HG02642 (cell line): ENCODE results near the gene CYP1A1.
"Not testable (repeated sequence)": the region's sequence is repeated elsewhere in the genome, so short reads cannot be mapped to it uniquely, and the experiment has no call there.

ENCODE experiments used
- ATAC-seq: cut with Tn5 transposase; IDR thresholded peaks from one replicate; pipeline ENCODE4 v1.9.1; 2021; ENCODE audit warnings: mild to moderate bottlenecking; ENCODE audit not compliant: unreplicated experiment, poor library complexity

CYP1A1 gene

DNA sequence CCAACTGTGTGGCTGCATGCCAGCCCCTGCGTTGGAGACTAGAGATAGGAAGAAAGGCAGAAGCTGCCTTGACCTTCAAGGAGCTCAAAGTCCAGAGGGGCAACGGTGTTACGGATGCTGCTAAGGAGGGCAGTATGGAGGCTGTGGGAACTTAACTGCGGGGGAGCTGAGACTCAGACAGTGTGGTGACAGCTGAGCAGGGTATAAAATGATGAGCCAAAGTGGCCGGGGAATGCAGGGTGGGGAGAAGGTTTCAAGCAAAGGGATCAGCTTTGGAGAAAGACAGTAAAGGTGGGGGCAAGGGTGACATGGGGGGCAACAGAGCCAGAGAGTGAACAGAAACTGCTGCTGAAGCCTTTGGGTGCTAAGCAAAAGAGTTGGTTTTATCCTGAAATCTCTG lies 17.1 kb upstream of the CYP1A1 start:
- no peak for ATAC-seq

DNA sequence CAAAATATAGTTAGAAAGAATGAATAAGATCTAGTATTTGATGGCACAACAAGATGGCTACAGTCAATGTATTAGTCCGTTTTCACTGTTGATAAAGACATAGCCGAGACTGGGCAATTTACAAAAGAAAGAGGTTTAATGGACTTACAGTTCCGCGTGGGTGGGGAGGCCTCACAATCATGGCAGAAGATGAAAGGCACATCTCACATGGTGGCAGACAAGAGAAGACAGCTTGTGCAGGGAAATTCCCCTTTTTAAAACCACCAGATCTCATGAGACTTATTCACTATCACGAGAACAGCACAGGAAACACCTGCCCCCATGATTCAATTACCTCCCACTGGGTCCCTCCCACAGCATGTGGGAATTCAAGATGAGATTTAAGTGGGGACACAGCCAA lies 12.9 kb upstream of the CYP1A1 start:
- not testable (repeated sequence) for ATAC-seq

DNA sequence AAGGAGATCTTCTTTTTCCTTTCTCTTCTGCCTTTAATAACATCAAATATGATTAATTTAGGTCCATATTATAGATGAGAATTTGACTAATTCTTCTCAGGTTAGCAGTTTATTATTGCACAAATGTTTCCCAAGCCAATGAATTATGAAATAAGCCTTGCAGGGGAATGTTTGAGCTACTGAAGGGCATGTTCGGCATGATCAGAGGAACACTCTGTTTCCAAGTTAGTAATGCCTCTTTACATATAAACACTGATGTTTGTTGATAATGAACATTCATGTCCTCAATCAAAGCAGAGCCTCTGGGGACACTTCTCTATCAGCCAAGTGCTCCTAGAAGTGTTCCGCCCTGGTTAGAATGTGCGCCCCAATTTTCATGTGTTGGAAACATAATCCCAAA lies 10.0 kb upstream of the CYP1A1 start:
- ATAC-seq: no peak

DNA sequence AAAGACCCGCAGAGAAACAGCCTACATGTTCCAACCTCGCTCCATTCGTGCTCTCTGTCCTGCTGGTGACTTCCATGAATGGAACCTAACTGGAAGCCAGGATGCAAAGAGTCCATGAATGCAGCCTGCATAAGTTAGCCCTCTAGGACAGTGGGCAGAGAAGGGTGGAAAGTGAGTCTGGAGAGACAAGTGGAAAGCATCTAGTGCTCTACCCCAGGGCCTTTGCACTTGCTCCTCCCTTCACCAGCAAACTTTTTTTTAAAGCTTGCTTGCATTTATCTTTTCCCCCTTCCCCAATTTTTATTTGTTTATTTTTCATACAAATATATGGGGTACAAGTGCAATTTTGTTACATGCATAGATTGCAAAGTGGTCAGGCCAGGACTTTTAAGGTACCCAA lies 7.9 kb upstream of the CYP1A1 start:
- no peak for ATAC-seq

DNA sequence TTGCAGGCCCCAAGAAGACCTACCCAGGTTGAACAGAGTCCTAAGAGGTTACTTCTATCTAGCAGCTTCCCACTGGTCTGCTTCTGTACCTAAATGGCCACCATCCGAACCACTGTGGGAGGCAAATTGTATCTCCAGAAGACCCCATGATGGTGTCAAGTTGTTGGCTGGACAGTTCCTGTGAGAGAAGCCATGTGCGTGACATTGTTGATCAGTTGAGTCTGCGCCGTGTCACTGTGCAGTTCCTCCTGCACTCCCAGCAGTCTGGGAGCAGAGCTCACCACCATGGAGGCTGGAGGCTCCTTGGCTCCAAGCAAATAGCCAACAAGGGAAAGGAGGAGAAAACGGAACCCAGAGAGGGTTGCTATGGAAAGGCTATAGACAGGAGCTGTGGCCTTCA lies 7.5 kb upstream of the CYP1A1 start:
- ATAC-seq: no peak

DNA sequence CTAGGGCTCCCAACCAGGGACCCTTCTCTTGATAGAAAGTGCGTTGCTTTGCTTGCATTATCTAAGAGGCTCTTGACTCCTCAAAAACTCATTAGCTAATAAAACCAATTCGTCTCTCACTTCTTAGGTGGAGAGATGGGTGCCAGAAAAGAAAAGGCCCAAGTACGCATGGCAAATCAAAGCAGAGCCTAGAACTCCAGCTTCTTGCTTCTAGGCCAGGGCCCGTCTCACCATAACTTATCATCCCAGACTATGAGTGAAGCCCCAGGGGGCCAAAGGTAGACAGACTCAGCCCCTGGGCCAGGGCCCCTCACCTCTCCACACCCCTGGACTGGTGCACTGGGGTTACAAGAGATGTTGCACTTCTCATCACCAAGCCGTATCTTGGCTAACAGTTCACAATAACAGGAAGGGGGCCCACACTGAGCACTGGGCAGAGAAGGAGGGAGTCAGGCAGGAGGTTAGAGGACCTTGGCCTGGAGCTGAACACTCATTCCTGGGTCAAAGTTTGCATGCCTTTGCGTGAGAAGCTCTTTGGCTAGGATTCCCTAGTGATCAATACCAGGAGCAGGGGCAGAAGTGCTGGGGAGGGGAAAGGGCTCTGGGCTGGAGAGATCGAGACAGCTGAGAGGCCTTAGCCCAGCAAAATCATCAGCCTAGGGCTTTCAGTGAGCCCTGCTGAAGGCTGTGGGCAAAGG lies 5.4 kb upstream of the CYP1A1 start:
- ATAC-seq: no peak

DNA sequence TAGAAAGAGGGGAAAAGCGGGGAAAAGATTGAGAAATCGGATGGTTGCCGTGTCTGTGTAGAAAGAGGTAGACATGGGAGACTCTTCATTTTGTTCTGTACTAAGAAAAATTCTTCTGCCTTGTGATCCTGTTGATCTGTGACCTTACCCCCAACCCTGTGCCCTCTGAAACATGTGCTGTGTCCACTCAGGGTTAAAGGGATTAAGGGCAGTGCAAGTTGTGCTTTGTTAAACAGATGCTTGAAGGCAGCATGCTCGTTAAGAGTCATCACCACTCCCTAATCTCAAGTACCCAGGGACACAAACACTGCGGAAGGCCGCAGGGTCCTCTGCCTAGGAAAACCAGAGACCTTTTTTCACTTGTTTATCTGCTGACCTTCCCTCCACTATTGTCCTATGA lies 4.0 kb upstream of the CYP1A1 start:
- ATAC-seq: not testable (repeated sequence)

DNA sequence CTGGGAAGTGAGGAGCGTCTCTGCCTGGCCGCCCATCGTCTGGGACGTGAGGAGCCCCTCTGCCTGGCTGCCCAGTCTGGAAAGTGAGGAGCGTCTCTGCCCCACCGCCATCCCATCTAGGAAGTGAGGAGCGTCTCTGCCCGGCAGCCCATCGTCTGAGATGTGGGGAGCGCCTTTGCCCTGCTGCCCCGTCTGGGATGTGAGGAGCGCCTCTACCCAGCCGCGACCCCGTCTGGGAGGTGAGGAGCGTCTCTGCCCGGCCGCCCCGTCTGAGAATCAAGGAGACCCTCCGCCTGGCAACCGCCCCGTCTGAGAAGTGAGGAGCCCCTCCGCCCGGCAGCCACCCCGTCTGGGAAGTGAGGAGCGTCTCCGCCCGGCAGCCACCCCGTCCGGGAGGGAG lies 3.4 kb upstream of the CYP1A1 start:
- ATAC-seq: not testable (repeated sequence)

DNA sequence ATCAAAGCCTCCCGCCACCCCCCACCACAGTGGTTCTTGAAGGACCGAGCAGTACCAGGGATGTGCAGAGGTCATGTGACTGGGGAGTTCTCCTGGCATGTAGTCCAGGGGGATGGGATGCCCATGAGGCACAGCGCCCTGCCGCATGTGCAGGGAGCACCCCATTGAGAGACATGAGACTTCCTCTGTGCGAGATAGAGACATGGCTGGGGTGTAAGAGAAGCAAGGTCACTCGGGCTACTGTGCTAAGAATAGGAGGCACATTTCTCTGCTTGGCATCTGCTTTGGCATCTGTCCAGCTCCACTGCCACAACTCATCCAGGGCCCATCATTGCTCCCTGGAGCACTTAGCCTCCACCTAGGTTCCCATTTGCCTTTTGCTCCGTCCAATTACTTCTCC lies 2.4 kb upstream of the CYP1A1 start:
- ATAC-seq: no peak

DNA sequence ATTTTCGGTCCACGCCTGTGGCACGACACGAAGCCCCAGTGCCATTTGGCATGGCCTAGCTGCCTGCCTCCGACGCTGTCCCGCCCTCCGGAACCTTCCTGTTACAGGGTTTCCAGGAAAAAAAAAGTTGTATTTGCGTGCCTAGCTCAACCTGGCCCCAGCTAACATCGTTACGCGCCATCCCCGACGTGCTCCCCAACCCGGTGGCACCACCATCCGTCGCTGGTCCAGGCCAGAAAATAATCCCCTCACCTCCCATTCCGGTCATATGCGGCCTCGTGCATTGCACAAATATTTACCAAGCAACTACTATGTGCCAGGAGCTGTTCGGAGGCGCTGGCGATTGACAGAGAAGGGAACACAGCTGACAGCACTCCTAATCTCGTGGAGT lies 1.4 kb upstream of the CYP1A1 start:
- no peak for ATAC-seq

DNA sequence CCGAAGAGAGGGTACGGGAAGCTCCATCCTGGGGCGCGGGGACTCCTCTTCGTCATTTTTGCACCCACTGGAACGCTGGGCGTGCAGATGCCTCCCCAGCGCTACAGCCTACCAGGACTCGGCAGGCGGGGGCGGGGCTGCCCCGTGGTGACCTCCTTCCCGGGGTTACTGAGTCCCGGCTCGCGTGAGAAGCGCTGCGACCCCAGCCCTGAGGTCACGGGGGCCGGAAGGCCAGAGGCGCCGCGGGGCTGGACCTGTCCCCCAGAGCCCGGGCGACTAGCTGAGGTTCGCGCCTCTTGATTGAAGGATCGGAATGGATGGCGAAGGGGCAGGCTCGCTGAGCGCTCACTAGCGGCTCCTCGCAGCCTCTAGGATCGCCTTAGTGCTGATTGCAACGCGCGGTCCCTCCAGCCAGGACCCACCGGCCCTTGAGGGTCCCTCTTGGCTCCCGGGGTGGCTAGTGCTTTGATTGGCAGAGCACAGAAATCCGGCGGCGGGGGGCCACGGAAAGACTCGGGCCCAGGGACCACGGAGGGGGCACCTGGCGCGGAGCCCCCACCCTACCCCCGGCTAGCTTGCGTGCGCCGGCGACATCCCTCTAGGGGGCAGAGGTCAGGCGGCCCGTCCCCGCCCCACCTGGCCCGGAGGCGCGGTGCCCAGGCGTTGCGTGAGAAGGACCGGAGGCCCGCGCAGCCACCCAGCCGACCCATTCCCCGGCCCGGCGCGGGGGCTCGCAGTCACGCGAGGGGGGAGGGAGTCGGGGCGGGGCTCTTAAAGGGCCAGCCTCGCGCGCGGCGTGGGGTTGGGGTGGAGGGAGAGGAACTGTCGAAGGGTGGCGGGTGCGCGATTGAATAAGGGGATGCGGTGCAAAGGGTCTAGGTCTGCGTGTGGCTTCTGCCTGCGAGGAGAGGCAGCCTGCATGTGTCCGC lies 781 bp upstream of the CYP1A1 start:
- ATAC-seq: no peak

DNA sequence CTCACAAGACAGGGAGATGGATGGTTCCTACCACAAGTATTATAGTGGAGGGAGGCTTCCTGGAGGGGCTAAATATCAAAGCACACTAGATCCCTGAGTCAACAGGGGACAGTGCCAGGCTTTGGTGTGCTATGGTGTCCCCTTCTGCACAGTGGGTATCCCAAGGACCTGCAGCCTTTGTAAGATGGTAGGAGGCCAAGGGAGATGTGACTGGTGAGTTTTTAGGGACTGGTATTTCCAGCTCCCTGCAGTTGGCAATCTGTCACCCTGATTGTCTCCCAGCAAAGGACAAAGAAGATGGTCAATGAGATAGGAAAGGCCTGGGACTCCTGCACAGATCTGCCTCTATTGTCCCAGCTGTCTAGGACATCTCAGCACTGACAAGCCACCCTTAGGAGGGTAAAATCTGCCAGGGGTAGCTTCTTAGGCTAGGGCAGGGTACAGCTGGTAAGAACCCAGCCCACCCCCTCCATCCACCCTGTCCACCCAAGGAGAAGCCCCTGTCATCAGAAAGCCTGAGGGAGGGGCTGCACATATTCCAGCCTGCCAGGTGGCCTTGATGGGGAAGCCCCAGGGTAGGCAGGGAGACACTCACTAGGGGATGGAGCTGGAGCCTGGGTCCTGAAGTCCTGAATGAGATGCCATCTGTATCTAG lies 631 bp downstream of the CYP1A1 start:
- no peak for ATAC-seq

DNA sequence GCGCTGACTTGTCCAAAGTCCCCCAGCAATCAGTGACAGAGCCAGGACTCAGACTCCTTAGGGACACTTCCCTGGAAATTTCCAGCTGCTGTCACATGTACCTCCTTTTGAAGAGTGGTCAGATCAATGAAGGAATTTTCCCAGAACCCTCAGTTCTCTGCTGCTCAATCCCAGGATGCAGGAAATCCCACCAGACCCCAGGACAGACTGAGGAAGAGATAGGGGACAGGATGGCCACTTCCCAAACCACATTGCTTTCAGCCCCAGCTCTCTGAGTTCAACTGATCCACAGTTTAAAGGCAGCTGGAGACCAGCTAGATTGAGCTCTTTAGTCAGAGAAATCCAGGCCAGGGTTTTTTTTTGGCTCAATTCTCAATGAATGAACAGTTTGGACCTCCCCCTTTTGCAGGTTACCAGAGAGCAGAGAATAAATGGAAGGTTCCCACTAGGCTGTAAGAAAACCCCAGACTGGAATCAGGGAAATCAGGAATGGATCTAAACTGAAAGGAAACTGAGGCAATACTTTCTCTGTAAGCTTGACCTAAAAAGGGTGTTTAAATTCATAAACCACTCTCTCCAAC lies 1.5 kb downstream of the CYP1A1 start:
- ATAC-seq: no peak

DNA sequence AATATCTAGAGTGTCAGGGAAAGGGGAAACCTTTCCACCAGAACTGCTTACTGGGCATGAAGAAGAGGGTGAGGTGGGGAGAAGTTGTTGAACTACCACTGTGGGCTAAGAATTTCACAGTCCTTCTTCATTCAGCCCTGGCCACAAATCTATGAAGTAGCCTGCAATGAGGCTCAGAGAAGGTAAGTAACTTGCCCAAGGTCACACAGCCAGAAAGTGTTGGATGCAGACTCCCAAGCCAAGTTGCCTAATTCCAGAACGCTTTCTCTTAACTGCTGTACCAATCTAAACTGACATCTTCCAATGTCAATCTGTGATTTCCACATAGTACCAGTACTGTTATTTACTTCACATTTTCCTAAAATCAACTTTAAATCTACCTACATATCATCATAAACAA lies 2.1 kb downstream of the CYP1A1 start:
- no peak for ATAC-seq

DNA sequence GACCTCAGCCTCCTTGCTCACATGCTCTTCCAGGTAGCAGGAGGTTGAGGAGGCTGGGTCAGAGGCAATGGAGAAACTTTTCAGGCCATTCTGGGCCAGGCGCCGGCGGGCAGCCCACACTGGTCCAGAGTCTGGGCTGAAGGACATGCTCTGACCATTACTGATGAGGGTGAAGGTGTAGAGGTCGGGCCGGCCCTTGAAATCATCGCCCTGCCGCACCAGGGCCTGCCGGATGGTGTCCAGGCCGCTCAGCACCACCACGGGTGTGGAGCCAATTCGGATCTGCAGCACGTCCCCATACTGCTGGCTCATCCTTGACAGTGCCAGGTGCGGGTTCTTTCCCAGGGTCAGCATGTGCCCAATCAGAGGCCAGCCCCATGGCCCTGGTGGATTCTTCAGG lies 2.7 kb downstream of the CYP1A1 start:
- no peak for ATAC-seq

DNA sequence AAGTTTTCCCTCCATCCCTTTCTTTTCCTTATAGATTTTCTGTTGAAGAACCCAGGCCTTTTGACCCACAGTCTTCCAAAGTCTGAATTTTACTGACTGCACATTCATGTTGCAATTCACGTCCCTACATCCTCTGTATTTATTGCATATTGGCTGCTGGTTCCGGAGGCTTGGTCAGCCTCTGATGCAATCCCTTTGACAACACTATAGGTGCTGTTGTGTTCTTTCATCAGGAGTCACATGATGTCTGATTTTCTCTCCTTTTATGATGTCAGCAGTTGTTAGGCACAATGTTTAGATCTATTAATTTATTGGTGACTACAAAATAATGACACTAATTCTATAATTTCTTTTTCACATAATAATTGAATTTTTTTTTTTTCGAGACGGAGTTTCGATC lies 8.7 kb downstream of the CYP1A1 start:
- ATAC-seq: no peak

DNA sequence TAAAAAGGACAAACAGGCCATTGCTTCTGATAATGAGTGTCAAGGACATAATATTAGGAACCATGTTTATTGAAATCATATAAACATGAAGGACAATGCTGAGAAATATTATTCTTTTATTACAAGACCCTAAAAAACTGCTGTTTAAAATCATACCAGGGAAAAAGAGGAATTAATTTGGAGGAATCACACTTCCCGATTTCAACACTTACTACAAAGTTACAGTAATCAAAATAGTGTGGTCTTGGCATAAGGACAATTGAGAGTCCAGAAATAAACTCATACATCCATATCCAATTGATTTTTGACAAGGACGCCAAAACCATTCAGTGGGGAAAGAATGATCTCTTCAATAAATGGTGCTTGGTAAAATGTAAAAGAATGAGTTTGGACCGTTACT lies 13.0 kb downstream of the CYP1A1 start:
- no peak for ATAC-seq

DNA sequence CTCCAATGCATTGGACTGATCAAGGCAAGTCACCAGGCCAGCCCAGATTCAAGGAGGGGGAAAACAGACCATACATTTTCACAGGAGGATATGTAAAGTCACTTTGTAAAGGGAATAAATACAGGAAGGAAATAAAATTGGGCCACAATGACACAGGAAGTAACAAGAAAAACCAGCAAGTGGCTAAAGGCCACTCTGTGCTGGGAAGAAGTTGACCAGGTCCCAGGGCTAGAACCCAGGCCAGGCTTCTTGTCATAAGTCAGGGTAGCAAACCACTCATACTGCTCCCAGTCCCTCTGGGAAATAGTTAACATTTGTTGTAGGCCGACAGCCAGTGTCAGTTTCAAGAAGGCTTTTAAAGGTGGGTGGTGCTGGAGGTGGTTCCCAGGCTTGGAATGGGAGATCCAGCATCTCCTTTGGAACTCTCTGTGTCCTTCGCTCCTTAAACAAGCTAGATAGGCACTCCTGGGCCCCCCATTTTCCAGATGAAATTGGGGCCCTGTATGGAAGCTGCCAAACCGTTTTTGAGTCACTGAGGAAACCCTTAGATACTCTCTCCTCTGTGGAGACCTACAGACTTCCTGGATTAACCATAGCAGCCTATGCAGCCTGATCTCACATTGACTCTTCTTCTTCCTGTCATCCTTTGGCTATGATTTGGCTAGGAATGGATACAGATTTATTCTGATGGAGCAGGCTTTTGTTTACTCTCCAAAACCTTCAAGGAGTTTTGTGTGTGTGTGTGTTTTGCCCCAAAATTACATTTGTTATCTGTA lies 14.8 kb downstream of the CYP1A1 start:
- ATAC-seq: no peak

DNA sequence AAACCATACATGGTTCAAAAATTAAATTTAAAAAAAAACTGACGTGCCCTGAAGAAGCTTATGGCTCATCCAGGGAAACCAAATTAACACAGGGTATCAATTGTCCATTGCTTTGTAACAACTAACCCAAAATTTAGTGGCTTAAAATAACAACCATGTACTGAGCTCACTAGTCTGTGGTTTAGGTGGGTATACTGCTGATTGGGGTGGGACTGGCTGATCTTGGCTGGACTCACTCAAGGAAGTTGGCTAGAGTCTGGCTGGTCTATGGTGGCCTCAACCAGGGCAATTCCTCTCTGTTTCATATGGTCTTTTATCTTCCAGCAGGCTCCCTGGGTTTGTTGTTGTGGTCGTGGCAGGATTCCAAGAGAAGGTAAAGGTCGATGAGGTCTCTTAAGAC lies 15.4 kb downstream of the CYP1A1 start:
- no peak for ATAC-seq

DNA sequence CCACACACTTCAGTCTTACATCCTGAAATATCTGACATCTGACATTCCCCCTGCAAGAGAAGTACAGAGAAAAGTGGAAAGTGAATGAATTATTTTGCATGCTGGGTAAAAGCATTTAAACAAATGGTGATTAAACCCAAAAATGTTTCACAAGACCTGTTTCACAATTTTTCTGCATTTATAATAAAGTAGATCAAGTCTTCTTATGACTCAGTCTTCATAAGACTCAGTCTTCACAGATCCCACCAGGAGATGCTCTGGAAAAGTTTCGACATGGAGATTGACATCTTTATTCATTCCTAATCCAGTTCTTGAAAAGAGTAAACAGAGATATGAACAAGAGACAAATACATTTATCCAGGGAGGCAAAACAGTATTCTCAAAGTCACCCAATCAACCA lies 16.3 kb downstream of the CYP1A1 start:
- no peak for ATAC-seq
